ENCODE results near the gene TANK. TPM values are rescaled to one million over a fixed set of nuclear protein-coding genes. Genes with fewer than 3 reads are reported as not detected.

Gene TANK
- total and polyA plus RNA-seq, 2 of the 13 experiments (the other 11 are each of a cell fraction or from before 2014, with no cell fraction given) = 66.9 to 96.1 TPM

GRCh38 chr2:161115605-161116380 lies 44.4 kb upstream of the TANK start (continued):
- TF ChIP-seq, protein P1, sequence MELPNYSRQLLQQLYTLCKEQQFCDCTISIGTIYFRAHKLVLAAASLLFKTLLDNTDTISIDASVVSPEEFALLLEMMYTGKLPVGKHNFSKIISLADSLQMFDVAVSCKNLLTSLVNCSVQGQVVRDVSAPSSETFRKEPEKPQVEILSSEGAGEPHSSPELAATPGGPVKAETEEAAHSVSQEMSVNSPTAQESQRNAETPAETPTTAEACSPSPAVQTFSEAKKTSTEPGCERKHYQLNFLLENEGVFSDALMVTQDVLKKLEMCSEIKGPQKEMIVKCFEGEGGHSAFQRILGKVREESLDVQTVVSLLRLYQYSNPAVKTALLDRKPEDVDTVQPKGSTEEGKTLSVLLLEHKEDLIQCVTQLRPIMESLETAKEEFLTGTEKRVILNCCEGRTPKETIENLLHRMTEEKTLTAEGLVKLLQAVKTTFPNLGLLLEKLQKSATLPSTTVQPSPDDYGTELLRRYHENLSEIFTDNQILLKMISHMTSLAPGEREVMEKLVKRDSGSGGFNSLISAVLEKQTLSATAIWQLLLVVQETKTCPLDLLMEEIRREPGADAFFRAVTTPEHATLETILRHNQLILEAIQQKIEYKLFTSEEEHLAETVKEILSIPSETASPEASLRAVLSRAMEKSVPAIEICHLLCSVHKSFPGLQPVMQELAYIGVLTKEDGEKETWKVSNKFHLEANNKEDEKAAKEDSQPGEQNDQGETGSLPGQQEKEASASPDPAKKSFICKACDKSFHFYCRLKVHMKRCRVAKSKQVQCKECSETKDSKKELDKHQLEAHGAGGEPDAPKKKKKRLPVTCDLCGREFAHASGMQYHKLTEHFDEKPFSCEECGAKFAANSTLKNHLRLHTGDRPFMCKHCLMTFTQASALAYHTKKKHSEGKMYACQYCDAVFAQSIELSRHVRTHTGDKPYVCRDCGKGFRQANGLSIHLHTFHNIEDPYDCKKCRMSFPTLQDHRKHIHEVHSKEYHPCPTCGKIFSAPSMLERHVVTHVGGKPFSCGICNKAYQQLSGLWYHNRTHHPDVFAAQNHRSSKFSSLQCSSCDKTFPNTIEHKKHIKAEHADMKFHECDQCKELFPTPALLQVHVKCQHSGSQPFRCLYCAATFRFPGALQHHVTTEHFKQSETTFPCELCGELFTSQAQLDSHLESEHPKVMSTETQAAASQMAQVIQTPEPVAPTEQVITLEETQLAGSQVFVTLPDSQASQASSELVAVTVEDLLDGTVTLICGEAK (IDR thresholded peaks at IDR 0.05) = no peak
- TF ChIP-seq, protein P1 (CRISPR knock-in tag; IDR thresholded peaks at IDR 0.05) = no peak
- TF ChIP-seq, protein P2, sequence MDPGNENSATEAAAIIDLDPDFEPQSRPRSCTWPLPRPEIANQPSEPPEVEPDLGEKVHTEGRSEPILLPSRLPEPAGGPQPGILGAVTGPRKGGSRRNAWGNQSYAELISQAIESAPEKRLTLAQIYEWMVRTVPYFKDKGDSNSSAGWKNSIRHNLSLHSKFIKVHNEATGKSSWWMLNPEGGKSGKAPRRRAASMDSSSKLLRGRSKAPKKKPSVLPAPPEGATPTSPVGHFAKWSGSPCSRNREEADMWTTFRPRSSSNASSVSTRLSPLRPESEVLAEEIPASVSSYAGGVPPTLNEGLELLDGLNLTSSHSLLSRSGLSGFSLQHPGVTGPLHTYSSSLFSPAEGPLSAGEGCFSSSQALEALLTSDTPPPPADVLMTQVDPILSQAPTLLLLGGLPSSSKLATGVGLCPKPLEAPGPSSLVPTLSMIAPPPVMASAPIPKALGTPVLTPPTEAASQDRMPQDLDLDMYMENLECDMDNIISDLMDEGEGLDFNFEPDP (CRISPR knock-in tag; conservative IDR thresholded peaks at IDR 0.05) = no peak
- no peak for TF ChIP-seq FOXA1 (IDR thresholded peaks at IDR 0.05)
- peak; percentile 85 for TF ChIP-seq FOXA1 (CRISPR knock-in tag; IDR thresholded peaks at IDR 0.05)
- no peak for TF ChIP-seq PBX2 (CRISPR knock-in tag; IDR thresholded peaks at IDR 0.05)
- TF ChIP-seq, protein P3, sequence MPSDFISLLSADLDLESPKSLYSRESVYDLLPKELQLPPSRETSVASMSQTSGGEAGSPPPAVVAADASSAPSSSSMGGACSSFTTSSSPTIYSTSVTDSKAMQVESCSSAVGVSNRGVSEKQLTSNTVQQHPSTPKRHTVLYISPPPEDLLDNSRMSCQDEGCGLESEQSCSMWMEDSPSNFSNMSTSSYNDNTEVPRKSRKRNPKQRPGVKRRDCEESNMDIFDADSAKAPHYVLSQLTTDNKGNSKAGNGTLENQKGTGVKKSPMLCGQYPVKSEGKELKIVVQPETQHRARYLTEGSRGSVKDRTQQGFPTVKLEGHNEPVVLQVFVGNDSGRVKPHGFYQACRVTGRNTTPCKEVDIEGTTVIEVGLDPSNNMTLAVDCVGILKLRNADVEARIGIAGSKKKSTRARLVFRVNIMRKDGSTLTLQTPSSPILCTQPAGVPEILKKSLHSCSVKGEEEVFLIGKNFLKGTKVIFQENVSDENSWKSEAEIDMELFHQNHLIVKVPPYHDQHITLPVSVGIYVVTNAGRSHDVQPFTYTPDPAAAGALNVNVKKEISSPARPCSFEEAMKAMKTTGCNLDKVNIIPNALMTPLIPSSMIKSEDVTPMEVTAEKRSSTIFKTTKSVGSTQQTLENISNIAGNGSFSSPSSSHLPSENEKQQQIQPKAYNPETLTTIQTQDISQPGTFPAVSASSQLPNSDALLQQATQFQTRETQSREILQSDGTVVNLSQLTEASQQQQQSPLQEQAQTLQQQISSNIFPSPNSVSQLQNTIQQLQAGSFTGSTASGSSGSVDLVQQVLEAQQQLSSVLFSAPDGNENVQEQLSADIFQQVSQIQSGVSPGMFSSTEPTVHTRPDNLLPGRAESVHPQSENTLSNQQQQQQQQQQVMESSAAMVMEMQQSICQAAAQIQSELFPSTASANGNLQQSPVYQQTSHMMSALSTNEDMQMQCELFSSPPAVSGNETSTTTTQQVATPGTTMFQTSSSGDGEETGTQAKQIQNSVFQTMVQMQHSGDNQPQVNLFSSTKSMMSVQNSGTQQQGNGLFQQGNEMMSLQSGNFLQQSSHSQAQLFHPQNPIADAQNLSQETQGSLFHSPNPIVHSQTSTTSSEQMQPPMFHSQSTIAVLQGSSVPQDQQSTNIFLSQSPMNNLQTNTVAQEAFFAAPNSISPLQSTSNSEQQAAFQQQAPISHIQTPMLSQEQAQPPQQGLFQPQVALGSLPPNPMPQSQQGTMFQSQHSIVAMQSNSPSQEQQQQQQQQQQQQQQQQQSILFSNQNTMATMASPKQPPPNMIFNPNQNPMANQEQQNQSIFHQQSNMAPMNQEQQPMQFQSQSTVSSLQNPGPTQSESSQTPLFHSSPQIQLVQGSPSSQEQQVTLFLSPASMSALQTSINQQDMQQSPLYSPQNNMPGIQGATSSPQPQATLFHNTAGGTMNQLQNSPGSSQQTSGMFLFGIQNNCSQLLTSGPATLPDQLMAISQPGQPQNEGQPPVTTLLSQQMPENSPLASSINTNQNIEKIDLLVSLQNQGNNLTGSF (CRISPR knock-in tag; IDR thresholded peaks at IDR 0.05) = no peak
- TF ChIP-seq ZNF574 (CRISPR knock-in tag; IDR thresholded peaks at IDR 0.05) = no peak

Measured in HepG2 (cell line).